IMR-90 (cell line): ENCODE measurements around the gene KRT36.

Experiments used
- BHLHE40 ChIP-seq: fragments of 150-350 bp; IDR thresholded peaks from 2 replicates; pipeline ENCODE4 v1.6.1; 2016; ENCODE audit warnings: mild to moderate bottlenecking, low read depth, low read length
- CEBPB ChIP-seq: IDR thresholded peaks from 2 replicates; pipeline ENCODE4 v1.6.1; 2012; ENCODE audit warnings: low read depth, low read length, improper control_type of control experiment
- CTCF ChIP-seq: conservative IDR thresholded peaks from 2 replicates; pipeline ENCODE4 v1.5.1; 2012; ENCODE audit warnings: mild to moderate bottlenecking, low read depth, low read length, improper control_type of control experiment
- ELK1 ChIP-seq: fragments of 150-350 bp; IDR thresholded peaks from 2 replicates; pipeline ENCODE4 v1.6.1; 2016; ENCODE audit warnings: low read depth, mild to moderate bottlenecking, low read length, moderate library complexity, borderline replicate concordance
- FOS ChIP-seq: fragments of 150-350 bp; IDR thresholded peaks from 2 replicates; pipeline ENCODE4 v1.6.1; 2016; ENCODE audit warnings: low read depth, low read length
- MAFK ChIP-seq: IDR thresholded peaks from 2 replicates; pipeline ENCODE4 v1.6.1; 2012; ENCODE audit warnings: low read depth, low read length, improper control_type of control experiment
- MXI1 ChIP-seq: IDR thresholded peaks from 2 replicates; pipeline ENCODE4 v1.6.1; 2012; ENCODE audit warnings: low read depth, mild to moderate bottlenecking, low read length, moderate library complexity, borderline replicate concordance
- POLR2A ChIP-seq: IDR thresholded peaks from 2 replicates; pipeline ENCODE4 v1.6.1; 2012; ENCODE audit warnings: mild to moderate bottlenecking, low read depth, low read length
- RAD21 ChIP-seq: IDR thresholded peaks from 2 replicates; pipeline ENCODE4 v1.6.1; 2012; ENCODE audit warnings: low read length, improper control_type of control experiment
- RCOR1 ChIP-seq: IDR thresholded peaks from 2 replicates; pipeline ENCODE4 v1.6.1; 2012; ENCODE audit warnings: mild to moderate bottlenecking, low read length, improper control_type of control experiment; ENCODE audit not compliant: insufficient replicate concordance
- RFX5 ChIP-seq: IDR thresholded peaks from 2 replicates; pipeline ENCODE4 v1.8.0; 2012; ENCODE audit warnings: low read depth, mild to moderate bottlenecking, low read length, moderate library complexity
- SMC3 ChIP-seq: fragments of 150-350 bp; IDR thresholded peaks from 2 replicates; pipeline ENCODE4 v1.6.1; 2016; ENCODE audit warnings: low read depth, mild to moderate bottlenecking, antibody characterized with exemption, low read length, moderate library complexity
- USF2 ChIP-seq: fragments of 150-350 bp; IDR thresholded peaks from 2 replicates; pipeline ENCODE4 v1.6.1; 2017; ENCODE audit warnings: mild to moderate bottlenecking, antibody characterized with exemption, low read length, low read depth

- TF ChIP-seq CTCF = no peak
- no peak for TF ChIP-seq RCOR1
- TF ChIP-seq POLR2A = no peak
- no peak for TF ChIP-seq BHLHE40
- no peak for TF ChIP-seq MAFK
- TF ChIP-seq ELK1 = no peak
- TF ChIP-seq FOS = no peak
- no peak for TF ChIP-seq RAD21
- TF ChIP-seq USF2 = no peak
- TF ChIP-seq RFX5 = no peak
- TF ChIP-seq SMC3 = no peak
- no peak for TF ChIP-seq CEBPB
- no peak for TF ChIP-seq MXI1
Measured at GRCh38 chr17:41448506-41448905, 41.2 kb downstream of the KRT36 start.
